GM19025 (cell line): ENCODE data around the gene HSPA4L.

Experiments used
- ATAC-seq: cut with Tn5 transposase; IDR thresholded peaks from one replicate; pipeline ENCODE4 v1.9.1; 2021; ENCODE audit warnings: mild to moderate bottlenecking, low read depth, moderate library complexity; ENCODE audit not compliant: unreplicated experiment

The HSPA4L gene

GRCh38 chr4:127783026-127783769, 1.1 kb downstream of the HSPA4L start:
- no peak for ATAC-seq

GRCh38 chr4:127783955-127784770, 2.0 kb downstream of the HSPA4L start:
- no peak for ATAC-seq

GRCh38 chr4:127788517-127788916, 6.4 kb downstream of the HSPA4L start:
- ATAC-seq = peak; percentile 77

GRCh38 chr4:127791391-127791790, 9.3 kb downstream of the HSPA4L start:
- no peak for ATAC-seq

- no peak for ATAC-seq
Measured at GRCh38 chr4:127793528-127793927, 11.4 kb downstream of the HSPA4L start.

- ATAC-seq = no peak
Measured at GRCh38 chr4:127799711-127800110, 17.6 kb downstream of the HSPA4L start.

- no peak for ATAC-seq
Measured at GRCh38 chr4:127809173-127809800, 27.2 kb downstream of the HSPA4L start.

- no peak for ATAC-seq
Measured at GRCh38 chr4:127810551-127810950, 28.4 kb downstream of the HSPA4L start.

- no peak for ATAC-seq
Measured at GRCh38 chr4:127822430-127822829, 40.3 kb downstream of the HSPA4L start.

GRCh38 chr4:127828121-127828520, 46.0 kb downstream of the HSPA4L start:
- no peak for ATAC-seq

- ATAC-seq = peak; percentile 58
Measured at GRCh38 chr4:127829014-127829413, 46.9 kb downstream of the HSPA4L start.

- peak; percentile 53 for ATAC-seq
Measured at GRCh38 chr4:127832585-127832984, 50.5 kb downstream of the HSPA4L start.

GRCh38 chr4:127843704-127844600, 61.8 kb downstream of the HSPA4L start:
- no peak for ATAC-seq

- no peak for ATAC-seq
Measured at GRCh38 chr4:127844601-127845116, 62.5 kb downstream of the HSPA4L start.

- ATAC-seq = no peak
Measured at GRCh38 chr4:127846061-127846460, 63.9 kb downstream of the HSPA4L start.

GRCh38 chr4:127846765-127847164, 64.6 kb downstream of the HSPA4L start:
- ATAC-seq = no peak

GRCh38 chr4:127849505-127850234, 67.5 kb downstream of the HSPA4L start:
- ATAC-seq = no peak

GRCh38 chr4:127852661-127853060, 70.5 kb downstream of the HSPA4L start:
- ATAC-seq = no peak

- peak; percentile 19 for ATAC-seq
Measured at GRCh38 chr4:127856196-127856812, 74.2 kb downstream of the HSPA4L start.
